H9 (cell line): ENCODE data around the gene CRK. TPM values are rescaled to one million over a fixed set of nuclear protein-coding genes. Genes with fewer than 3 reads are reported as not detected.

ENCODE experiments used
- DNase-seq: peaks from one replicate; pipeline ENCODE4 v3.0.0-alpha.2; 2017
- H2AFZ ChIP-seq: one replicate; pipeline ENCODE4 v1.6.1; 2013; ENCODE audit warnings: mild to moderate bottlenecking, low read length, control low read depth, moderate library complexity
- H2AK5ac ChIP-seq: 2 replicates; pipeline ENCODE4 v1.6.1; 2013; ENCODE audit warnings: low read length, control low read depth, mixed read lengths; ENCODE audit not compliant: insufficient read length
- H2BK120ac ChIP-seq: one replicate; pipeline ENCODE4 v1.6.1; 2013; ENCODE audit warnings: low read depth, mild to moderate bottlenecking, low read length, control low read depth, inconsistent platforms; ENCODE audit not compliant: poor library complexity, severe bottlenecking
- H2BK12ac ChIP-seq: 2 replicates; pipeline ENCODE4 v1.6.1; 2013; ENCODE audit warnings: low read length, control low read depth, mixed read lengths, low read depth; ENCODE audit not compliant: insufficient read length
- H2BK15ac ChIP-seq: 2 replicates; pipeline ENCODE4 v1.6.1; 2013; ENCODE audit warnings: low read depth, low read length, control low read depth
- H2BK20ac ChIP-seq: one replicate; pipeline ENCODE4 v1.6.1; 2013; ENCODE audit warnings: low read depth, mild to moderate bottlenecking, low read length, control low read depth, inconsistent platforms; ENCODE audit not compliant: poor library complexity, severe bottlenecking
- H2BK5ac ChIP-seq: 2 replicates; pipeline ENCODE4 v1.6.1; 2013; ENCODE audit warnings: low read length, control low read depth, mixed read lengths; ENCODE audit not compliant: insufficient read length
- H3K14ac ChIP-seq: 2 replicates; pipeline ENCODE4 v1.6.1; 2013; ENCODE audit warnings: low read length, control low read depth; ENCODE audit not compliant: insufficient read depth
- H3K18ac ChIP-seq: 2 replicates; pipeline ENCODE4 v1.6.1; 2013; ENCODE audit warnings: low read depth, mild to moderate bottlenecking, mixed read lengths, low read length, control low read depth; ENCODE audit not compliant: insufficient read length
- H3K23ac ChIP-seq: 2 replicates; pipeline ENCODE4 v1.6.1; 2013; ENCODE audit warnings: low read length, control low read depth, mixed read lengths, low read depth; ENCODE audit not compliant: insufficient read length
- H3K23me2 ChIP-seq: 2 replicates; pipeline ENCODE4 v1.6.1; 2013; ENCODE audit warnings: low read depth, mild to moderate bottlenecking, mixed read lengths, low read length, control low read depth; ENCODE audit not compliant: insufficient read length, poor library complexity, severe bottlenecking
- H3K27ac ChIP-seq: 2 replicates; pipeline ENCODE4 v1.5.1; 2013; ENCODE audit warnings: low read length, control low read depth, mixed read lengths, low read depth; ENCODE audit not compliant: insufficient read length
- H3K27me3 ChIP-seq: 2 replicates; pipeline ENCODE4 v1.6.1; 2013; ENCODE audit warnings: low read length, control low read depth, inconsistent platforms; ENCODE audit not compliant: insufficient read depth
- H3K4ac ChIP-seq: 2 replicates; pipeline ENCODE4 v1.6.1; 2013; ENCODE audit warnings: low read depth, mild to moderate bottlenecking, control low read depth, inconsistent platforms, low read length, moderate library complexity
- H3K4me1 ChIP-seq: 2 replicates; pipeline ENCODE4 v1.6.1; 2013; ENCODE audit warnings: low read length, control low read depth, inconsistent platforms; ENCODE audit not compliant: insufficient read depth
- H3K4me2 ChIP-seq: 2 replicates; pipeline ENCODE4 v1.6.1; 2013; ENCODE audit warnings: low read length, control low read depth, mixed read lengths; ENCODE audit not compliant: insufficient read length, insufficient read depth
- H3K56ac ChIP-seq: 2 replicates; pipeline ENCODE4 v1.6.1; 2013; ENCODE audit warnings: low read depth, mild to moderate bottlenecking, mixed read lengths, low read length, control low read depth; ENCODE audit not compliant: insufficient read length
- H3K79me1 ChIP-seq: 2 replicates; pipeline ENCODE4 v1.6.1; 2013; ENCODE audit warnings: low read depth, mild to moderate bottlenecking, moderate library complexity, low read length, control low read depth, inconsistent platforms; ENCODE audit not compliant: insufficient read depth, poor library complexity, severe bottlenecking
- H3K79me2 ChIP-seq: 2 replicates; pipeline ENCODE4 v1.6.1; 2013; ENCODE audit warnings: low read length, control low read depth, inconsistent platforms; ENCODE audit not compliant: insufficient read depth
- H3K9ac ChIP-seq: 2 replicates; pipeline ENCODE4 v1.6.1; 2013; ENCODE audit warnings: low read length, control low read depth, mixed read lengths; ENCODE audit not compliant: insufficient read length; ENCODE audit errors: extremely low read depth
- H3K9me3 ChIP-seq: one replicate; pipeline ENCODE4 v1.6.1; 2013; ENCODE audit warnings: low read depth, low read length, inconsistent platforms; ENCODE audit not compliant: control insufficient read depth
- H3T11ph ChIP-seq: one replicate; pipeline ENCODE4 v1.6.1; 2013; ENCODE audit warnings: mild to moderate bottlenecking, low read length, control low read depth, inconsistent platforms
- H4K20me1 ChIP-seq: one replicate; pipeline ENCODE4 v1.6.1; 2013; ENCODE audit not compliant: control insufficient read depth, insufficient read length, insufficient read depth
- H4K5ac ChIP-seq: 2 replicates; pipeline ENCODE4 v1.6.1; 2013; ENCODE audit warnings: low read depth, mild to moderate bottlenecking, mixed read lengths, low read length, control low read depth; ENCODE audit not compliant: insufficient read length
- H4K8ac ChIP-seq: replicated peaks from 2 replicates; pipeline ENCODE4 v1.6.1; 2013; ENCODE audit warnings: low read length, control low read depth, mixed read lengths, low read depth; ENCODE audit not compliant: insufficient read length
- H4K91ac ChIP-seq: 2 replicates; pipeline ENCODE4 v1.6.1; 2013; ENCODE audit warnings: low read depth, mild to moderate bottlenecking, moderate library complexity, mixed read lengths, low read length, control low read depth; ENCODE audit not compliant: insufficient read length
- H3K27ac Mint-ChIP-seq, 3 experiments: 2 replicates in 2 of 3; 3 replicates in 1 of 3; pipeline ENCODE4 v1.8.0; 2020 to 2021; ENCODE audit warnings: mixed read lengths in 3 of 3, mild to moderate bottlenecking in 1 of 3, moderate library complexity in 1 of 3
- H3K27me3 Mint-ChIP-seq: 2 replicates; pipeline ENCODE4 v1.8.0; 2021; ENCODE audit warnings: low read depth, mild to moderate bottlenecking, moderate library complexity, mixed read lengths
- H3K36me3 Mint-ChIP-seq, 3 experiments: 2 replicates in 2 of 3; 3 replicates in 1 of 3; pipeline ENCODE4 v1.8.0; 2020 to 2021; ENCODE audit warnings: low read depth in 3 of 3, mixed read lengths in 3 of 3; ENCODE audit not compliant: insufficient read depth in 1 of 3
- H3K4me1 Mint-ChIP-seq, 2 experiments: 2 replicates each; pipeline ENCODE4 v1.8.0; 2020; ENCODE audit warnings: mixed read lengths in 2 of 2
- H3K4me3 Mint-ChIP-seq, 2 experiments: 2 replicates in 1 of 2; 3 replicates in 1 of 2; pipeline ENCODE4 v1.8.0; 2020 to 2021; ENCODE audit warnings: mild to moderate bottlenecking in 2 of 2, mixed read lengths in 2 of 2, moderate library complexity in 1 of 2
- H3K9me3 Mint-ChIP-seq, 2 experiments: 2 replicates in 1 of 2; 3 replicates in 1 of 2; pipeline ENCODE4 v1.8.0; 2020; ENCODE audit warnings: mild to moderate bottlenecking in 2 of 2, mixed read lengths in 2 of 2, moderate library complexity in 1 of 2
- CTCF ChIP-seq: fragments of 200-600 bp; sonication (generic); conservative IDR thresholded peaks from 3 replicates; pipeline ENCODE4 v1.8.0; 2021; ENCODE audit warnings: antibody characterized with exemption, mild to moderate bottlenecking
- WGBS: extraction: QIAGEN DNeasy Blood & Tissue Kit; methylation state at CpG from one replicate; pipeline ENCODE4 v1.1.7; 2013; ENCODE audit warnings: missing lambda C conversion rate, low lambda C conversion rate, mixed read lengths; ENCODE audit not compliant: insufficient read length; ENCODE audit errors: extremely low coverage; 5-methylcytosine and 5-hydroxymethylcytosine counted together
- total RNA-seq: library from RNA; stranded (reverse); gene quantifications from 2 replicates; pipeline ENCODE4 v1.2.1, GENCODE V29; 2021

Gene CRK
- total RNA-seq, 1 experiment from 2014 or later: 58.9 TPM

- no CpG with 5 or more reads among the region's 11 CpGs for WGBS
- H3T11ph ChIP-seq: no peak overlapping the region
- no peaks in the 10 kb centered on the region for H4K20me1 ChIP-seq
- no peak overlapping the region for H3K23ac ChIP-seq
- no peaks in the 10 kb centered on the region for H3K79me1 ChIP-seq
- H3K9me3 Mint-ChIP-seq: no peaks in the 10 kb centered on the region
- H3K23me2 ChIP-seq: peaks cover 13% of the 10 kb centered on the region
- H2AK5ac ChIP-seq: no peak overlapping the region
- H2BK15ac ChIP-seq: no peak overlapping the region
- no peak overlapping the region for H3K27ac Mint-ChIP-seq
- H3K27me3 ChIP-seq: no peaks in the 10 kb centered on the region
- no peak overlapping the region for H3K4me3 Mint-ChIP-seq
- H3K56ac ChIP-seq: no peak overlapping the region
- no peak overlapping the region for H2AFZ ChIP-seq
- H2BK12ac ChIP-seq: no peak overlapping the region
- H4K5ac ChIP-seq: no peak overlapping the region
- H3K27me3 Mint-ChIP-seq: no peaks in the 10 kb centered on the region
- no peak overlapping the region for H2BK20ac ChIP-seq
- no peak overlapping the region for H3K4ac ChIP-seq
- peaks cover 9 to 17% of the 10 kb centered on the region in 2 experiments for H3K4me1 Mint-ChIP-seq
- no peak overlapping the region for H2BK120ac ChIP-seq
- no peaks in the 10 kb centered on the region for H3K9me3 ChIP-seq
- no peak overlapping the region for H3K14ac ChIP-seq
- H3K36me3 Mint-ChIP-seq: peaks cover 0 to 12% (median 3%) of the 10 kb centered on the region in 3 experiments; a peak in 3 of 7 replicates
- no peak overlapping the region for H3K9ac ChIP-seq
- H3K4me1 ChIP-seq: no peaks in the 10 kb centered on the region
- H3K79me2 ChIP-seq: no peaks in the 10 kb centered on the region
- H4K91ac ChIP-seq: no peak overlapping the region
- DNase-seq: no peak
- TF ChIP-seq CTCF: no peak
- H3K27ac ChIP-seq: no peak overlapping the region
- H2BK5ac ChIP-seq: no peak overlapping the region
- H4K8ac ChIP-seq: no peak overlapping the region
- H3K4me2 ChIP-seq: no peak overlapping the region
- no peak overlapping the region for H3K18ac ChIP-seq
Observed at GRCh38 chr17:1494736-1495253, 38.8 kb upstream of the CRK start.
